ENCODE data around the gene PPP2R2D.
"Not testable (repeated sequence)": the region's sequence is repeated elsewhere in the genome, so short reads cannot be mapped to it uniquely, and the experiment has no call there.

Gene PPP2R2D

DNA sequence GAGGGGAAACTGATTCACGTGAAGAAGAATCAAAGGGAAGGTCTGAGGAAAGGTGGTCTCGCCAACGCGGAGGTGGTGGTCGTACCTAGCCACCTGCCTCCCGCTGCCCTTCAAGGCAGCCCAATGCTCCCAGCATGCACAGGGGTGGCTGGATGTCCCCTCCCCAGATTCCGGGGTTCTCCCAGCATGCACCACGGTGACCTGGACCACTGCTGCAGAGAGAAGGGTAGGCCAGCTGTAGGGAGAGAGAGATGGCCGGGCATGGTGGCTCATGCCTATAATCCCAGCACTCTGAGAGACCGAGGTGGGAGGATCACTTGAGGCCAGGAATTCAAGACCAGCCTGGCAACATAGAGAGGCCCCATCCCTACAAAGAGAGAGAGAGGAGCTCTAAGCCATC lies 32.4 kb upstream of the PPP2R2D start:
- no peak for DNase-seq (ENCODE audit: low spot score)

DNA sequence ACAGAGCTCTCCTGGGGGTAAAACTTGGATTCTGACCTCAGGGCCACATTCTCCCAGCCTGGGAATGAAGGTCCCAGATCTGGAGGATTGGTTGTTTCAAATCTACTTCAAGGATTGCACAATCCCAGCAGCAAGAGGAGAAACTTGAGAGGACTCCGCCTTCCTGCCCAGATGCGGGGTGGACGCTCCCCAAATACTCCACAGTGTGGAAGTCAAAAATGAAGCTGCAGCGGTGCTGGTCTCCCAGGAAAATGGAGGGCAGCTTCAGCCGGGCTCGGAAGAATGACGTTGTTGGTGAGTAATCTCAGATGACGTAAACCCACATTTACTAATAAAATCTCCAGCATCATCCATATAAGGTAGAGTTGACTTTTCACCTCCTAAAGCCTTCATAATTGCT lies 31.5 kb upstream of the PPP2R2D start:
- no peak for DNase-seq (ENCODE audit: low spot score)

GRCh38 chr10:131870411-131870810 lies 30.4 kb upstream of the PPP2R2D start:
- DNase-seq (ENCODE audit: low spot score): no peak

GRCh38 chr10:131870831-131871672 lies 29.8 kb upstream of the PPP2R2D start:
- DNase-seq (ENCODE audit: low spot score): no peak

DNA sequence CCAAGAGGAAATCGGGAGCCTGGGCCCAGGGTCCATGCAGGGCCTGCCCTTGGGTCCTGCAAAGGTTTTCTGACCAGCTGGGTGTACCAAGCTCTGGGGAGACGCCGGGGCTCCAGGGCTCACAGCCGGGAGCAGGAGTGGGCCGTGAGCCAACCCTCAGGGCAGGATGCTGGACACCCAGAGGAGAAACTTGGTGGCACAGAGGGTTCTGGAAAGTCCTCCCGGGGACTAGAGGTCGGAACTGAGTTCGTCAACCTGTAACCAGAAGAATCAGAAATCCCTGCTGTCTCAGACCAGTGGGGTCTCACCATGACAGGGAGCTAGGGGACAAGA lies 29.2 kb upstream of the PPP2R2D start:
- DNase-seq (ENCODE audit: low spot score): no peak

DNA sequence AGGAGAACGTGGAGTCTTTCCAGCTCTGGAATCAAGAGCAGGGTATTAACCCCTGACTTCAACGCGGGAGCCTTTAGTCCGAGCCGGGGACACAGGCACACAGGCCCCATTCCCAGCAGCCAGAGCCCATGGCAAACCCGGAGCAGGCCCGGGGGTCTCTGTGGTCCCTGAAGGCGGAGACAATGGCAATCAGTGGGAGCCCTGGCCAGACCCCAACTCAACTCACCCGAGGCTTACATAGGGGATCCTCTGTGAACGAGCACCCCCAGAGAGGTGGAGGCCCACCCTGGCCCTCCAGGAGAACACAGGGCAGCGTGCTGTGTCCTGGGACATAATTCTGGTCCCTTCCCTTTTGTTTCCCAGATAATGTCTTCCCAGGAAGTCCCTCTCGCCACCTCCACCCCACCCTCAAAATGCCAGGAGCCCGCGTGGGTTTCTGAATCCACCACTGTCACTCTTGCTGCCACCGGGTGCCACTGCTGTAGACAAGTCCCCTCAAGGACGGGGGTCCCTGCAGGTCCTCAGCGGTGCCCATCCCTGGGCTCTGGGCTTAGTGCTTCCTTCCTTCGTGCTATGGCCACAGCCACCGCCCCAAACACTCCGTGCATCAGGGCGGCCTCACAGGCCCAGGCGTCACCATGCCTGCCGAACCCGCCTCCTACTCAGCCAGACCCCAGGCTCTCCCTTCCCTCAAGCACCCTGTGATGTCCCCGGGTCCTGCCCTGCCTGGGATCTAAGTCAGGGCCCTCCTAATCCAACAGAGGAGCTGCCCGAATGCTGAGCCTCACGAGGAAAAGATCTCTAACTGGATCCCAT lies 28.6 kb upstream of the PPP2R2D start:
- no peak for DNase-seq (ENCODE audit: low spot score)

- DNase-seq (ENCODE audit: low spot score): no peak
These were observed 27.9 kb upstream of the PPP2R2D start for GRCh38 chr10:131872827-131873375.

GRCh38 chr10:131874991-131875451 lies 25.8 kb upstream of the PPP2R2D start:
- DNase-seq (ENCODE audit: low spot score): peak; percentile 85

DNA sequence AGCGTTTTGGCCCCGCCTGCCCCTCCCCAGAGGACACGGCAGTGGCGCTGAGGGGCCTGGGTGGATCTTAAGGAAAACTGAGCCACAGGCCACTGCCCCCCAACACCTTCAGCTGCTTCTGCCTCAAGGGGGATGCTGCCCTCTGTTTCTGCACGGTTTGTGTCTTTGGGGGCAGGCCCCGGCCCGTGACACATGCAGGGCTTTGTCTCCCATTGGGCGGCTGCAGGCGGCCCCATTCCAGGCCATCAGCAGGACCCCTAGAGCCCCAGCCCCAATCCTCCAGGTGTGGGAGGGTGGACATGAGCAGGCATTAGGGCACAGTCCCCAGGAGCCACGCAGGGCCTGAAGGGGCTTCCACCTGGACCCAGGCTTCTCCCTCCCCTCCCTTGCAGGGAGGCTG lies 25.3 kb upstream of the PPP2R2D start:
- DNase-seq (ENCODE audit: low spot score): no peak

- no peak for DNase-seq (ENCODE audit: low spot score)
These were observed 24.8 kb upstream of the PPP2R2D start for GRCh38 chr10:131876017-131876416.

GRCh38 chr10:131876508-131876907 lies 24.3 kb upstream of the PPP2R2D start:
- no peak for DNase-seq (ENCODE audit: low spot score)

GRCh38 chr10:131880016-131880590 lies 20.7 kb upstream of the PPP2R2D start:
- DNase-seq (ENCODE audit: low spot score): no peak

DNA sequence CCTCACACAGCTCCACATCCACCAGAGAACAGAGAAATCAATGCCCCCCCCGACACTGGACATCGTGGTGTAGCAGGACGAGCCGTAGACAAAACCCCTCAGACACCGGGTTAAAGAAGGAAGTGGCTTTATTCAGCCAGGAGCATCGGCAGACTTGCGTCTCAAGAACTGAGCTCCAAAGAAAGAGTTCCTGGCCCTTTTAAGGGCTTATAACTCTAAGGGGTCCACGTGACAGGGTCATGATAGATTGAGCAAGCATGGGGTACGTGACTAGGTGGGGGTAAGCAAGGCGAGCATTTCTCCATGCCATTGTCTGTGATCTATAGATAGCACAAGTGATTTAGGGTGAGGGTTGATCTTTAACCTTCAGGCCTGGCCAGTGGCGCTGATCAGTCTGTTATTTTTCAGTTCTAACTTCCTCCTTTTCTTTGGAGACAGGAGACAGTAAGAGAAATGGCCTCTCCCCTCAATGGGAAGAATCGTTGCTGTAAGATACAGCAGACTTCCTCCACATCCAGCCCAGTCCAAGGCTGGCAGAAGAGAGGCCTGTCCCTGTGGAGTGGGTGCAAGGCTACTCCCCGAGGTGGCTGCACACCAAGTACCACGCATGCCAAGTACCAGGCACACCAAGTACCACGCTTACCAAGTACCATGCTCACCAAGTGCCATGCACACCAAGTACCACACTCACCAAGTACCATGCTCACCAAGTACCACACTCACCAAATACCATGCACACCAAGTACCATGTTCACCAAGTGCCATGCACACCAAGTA lies 19.5 kb upstream of the PPP2R2D start:
- no peak for DNase-seq (ENCODE audit: low spot score)

GRCh38 chr10:131882151-131882550 lies 18.7 kb upstream of the PPP2R2D start:
- no peak for DNase-seq (ENCODE audit: low spot score)

GRCh38 chr10:131882590-131883451 lies 18.0 kb upstream of the PPP2R2D start:
- DNase-seq (ENCODE audit: low spot score): no peak

- DNase-seq (ENCODE audit: low spot score): not testable (repeated sequence)
These were observed 17.0 kb upstream of the PPP2R2D start for GRCh38 chr10:131883621-131884393.

DNA sequence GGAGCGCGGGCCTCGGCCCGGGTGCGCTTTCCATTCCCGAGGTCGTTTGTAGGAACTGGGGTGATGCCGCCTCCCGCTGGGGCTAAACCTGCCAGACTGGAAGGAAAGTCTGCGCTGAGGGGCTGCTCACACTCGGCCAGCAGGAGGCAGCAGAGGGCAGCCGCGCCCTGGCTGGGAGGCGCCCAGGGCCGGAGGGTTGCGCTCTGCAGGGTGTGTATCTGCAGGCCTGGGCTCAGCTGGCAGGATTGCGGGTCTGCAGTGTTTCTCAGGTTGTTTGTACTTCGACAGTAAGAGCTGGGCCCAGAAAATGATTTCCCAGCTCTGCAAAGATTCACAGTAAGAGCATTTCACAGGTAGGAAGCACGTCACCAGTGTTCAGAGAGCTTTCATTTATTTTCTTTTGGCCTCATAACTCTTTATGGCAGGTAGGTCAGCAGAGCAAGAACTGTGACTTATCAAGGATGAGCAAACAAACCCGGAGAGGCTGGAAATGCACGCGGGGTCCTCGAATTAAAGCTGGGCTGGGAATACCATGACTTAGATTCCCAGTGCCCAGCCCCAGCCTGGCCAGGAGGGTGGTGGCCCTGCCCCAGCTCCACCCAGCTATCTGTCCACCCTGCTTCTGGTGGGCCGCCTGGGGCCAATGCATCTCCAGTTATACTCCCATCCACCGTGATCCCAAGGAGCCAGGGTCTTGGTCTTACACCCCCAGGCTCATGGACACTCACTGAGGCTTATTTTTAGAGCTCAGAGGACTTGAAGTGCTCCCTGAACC lies 15.2 kb upstream of the PPP2R2D start:
- DNase-seq (ENCODE audit: low spot score): peak; percentile 84

- DNase-seq (ENCODE audit: low spot score): no peak
These were observed 14.6 kb upstream of the PPP2R2D start for GRCh38 chr10:131886237-131886636.

DNA sequence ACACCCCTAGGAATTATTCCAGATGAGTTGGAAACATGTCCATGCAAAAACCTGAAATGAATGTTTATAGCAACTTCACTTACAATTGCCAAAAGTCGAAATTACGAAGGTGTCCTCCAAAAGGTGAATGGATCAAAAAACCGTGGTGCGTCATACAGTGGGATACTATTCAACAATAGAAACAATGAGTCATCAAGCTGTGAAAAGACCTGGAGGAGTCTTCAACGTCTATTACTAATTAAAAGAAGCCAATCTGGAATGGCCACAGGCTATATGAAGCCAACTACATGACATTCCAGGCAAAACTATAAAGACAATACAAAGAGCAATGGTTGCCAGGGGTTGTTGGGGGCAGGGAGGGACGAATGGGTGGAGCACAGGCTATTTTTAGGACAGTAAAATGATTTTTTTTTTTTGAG lies 12.6 kb upstream of the PPP2R2D start:
- no peak for DNase-seq (ENCODE audit: low spot score)
